ENCODE data around the gene RELL1.

RELL1 gene

DNA sequence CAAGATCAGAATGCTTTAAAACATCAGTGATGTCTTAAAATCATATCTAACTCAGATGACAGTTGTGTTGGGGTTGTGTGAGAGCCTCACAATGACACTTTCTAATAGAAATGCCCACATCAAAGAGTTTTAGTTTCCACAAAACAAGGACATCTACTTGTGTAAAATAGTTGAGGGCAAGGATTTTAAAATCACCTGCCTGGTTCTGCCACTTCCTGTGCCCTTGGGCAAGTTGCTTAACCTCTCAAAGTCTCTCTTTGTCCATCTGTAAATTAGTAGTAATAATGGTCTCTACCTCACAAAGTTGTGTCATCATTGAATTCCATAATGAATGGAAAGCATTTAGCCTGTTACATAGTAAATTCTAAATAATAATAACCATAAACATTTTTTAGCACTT is 41.9 kb upstream of the RELL1 start:
- no peak for DNase-seq (ENCODE audit: extremely low spot score)
- TF ChIP-seq, protein P1, sequence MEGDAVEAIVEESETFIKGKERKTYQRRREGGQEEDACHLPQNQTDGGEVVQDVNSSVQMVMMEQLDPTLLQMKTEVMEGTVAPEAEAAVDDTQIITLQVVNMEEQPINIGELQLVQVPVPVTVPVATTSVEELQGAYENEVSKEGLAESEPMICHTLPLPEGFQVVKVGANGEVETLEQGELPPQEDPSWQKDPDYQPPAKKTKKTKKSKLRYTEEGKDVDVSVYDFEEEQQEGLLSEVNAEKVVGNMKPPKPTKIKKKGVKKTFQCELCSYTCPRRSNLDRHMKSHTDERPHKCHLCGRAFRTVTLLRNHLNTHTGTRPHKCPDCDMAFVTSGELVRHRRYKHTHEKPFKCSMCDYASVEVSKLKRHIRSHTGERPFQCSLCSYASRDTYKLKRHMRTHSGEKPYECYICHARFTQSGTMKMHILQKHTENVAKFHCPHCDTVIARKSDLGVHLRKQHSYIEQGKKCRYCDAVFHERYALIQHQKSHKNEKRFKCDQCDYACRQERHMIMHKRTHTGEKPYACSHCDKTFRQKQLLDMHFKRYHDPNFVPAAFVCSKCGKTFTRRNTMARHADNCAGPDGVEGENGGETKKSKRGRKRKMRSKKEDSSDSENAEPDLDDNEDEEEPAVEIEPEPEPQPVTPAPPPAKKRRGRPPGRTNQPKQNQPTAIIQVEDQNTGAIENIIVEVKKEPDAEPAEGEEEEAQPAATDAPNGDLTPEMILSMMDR (IDR thresholded peaks at IDR 0.05; ENCODE audit: control extremely low read depth, extremely low read depth, low read depth, missing control alignments), result no peak
- CTCF ChIA-PET, result no interaction called here
- POLR2A ChIA-PET, result no interaction called here

DNA sequence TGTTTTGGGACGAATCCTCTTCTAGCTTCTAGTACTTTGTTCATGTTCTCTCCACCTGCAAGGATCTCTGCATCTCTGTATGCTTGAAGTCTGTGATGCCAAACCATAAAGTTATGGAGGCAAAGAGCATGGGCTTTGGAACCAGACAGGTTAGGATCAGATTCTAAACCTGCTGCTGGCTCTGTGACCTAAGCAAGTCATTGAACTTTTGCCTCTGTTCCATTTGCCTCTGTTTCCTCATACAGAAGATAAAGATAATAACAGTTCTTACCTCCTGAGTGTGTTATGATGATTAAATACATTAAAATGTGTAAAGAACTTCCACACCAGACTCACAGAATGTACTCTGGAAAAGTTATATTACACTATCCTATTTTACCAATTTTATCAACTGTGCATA is 41.5 kb upstream of the RELL1 start:
- POLR2A ChIA-PET, result no interaction called here
- DNase-seq (ENCODE audit: extremely low spot score), result no peak
- TF ChIP-seq, protein P1 (IDR thresholded peaks at IDR 0.05; ENCODE audit: control extremely low read depth, extremely low read depth, low read depth, missing control alignments), result no peak
- CTCF ChIA-PET, result no interaction called here

DNA sequence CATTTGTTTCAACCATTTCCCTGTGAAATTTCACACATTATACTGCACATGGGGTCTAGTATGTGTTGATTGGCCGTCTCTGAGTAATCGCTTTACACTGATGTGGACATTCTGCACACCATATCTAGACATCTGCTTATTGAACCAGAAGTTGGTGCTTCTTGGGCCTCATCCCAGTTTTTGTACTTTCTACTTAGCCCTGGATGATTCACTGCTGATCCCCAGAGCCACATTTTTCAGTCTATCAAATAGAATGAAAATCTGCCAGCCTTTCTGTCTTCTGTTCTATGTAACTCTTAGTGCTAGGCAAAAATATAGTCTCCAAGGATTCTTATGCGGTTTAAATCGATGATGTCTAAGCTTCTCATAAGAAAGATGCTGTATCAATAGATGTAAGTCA is 40.5 kb upstream of the RELL1 start:
- CTCF ChIA-PET, result no interaction called here

DNA sequence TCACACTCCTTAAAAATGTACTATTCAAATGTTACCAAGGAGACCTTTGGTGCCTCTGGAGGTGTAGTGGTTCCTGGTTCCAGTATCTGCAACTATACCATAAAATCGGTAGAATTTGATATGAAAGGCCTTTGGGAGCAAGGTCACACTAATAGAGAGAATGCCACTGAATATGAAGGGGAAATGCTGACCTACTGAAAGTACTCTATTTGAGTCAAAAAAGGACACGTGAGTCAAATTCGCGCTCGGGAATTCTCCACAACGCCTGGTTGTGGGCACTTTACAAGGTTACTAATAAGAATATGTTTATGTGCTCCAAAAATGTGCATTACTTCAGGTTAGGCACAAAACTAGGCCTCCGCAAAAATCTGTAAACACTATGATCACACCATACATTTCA is 39.5 kb upstream of the RELL1 start:
- ChIA-PET POLR2A (no interaction called here), CTCF (no interaction called here)
- TF ChIP-seq, protein P1 (IDR thresholded peaks at IDR 0.05; ENCODE audit: control extremely low read depth, extremely low read depth, low read depth, missing control alignments), result no peak
- DNase-seq (ENCODE audit: extremely low spot score), result no peak

More for the DNA sequence above, 40.5 kb upstream of the RELL1 start:
- POLR2A ChIA-PET, result no interaction called here
- no peak for DNase-seq (ENCODE audit: extremely low spot score)
- TF ChIP-seq, protein P1 (IDR thresholded peaks at IDR 0.05; ENCODE audit: control extremely low read depth, extremely low read depth, low read depth, missing control alignments), result no peak

GRCh38 chr4:37723067-37723466 is 36.9 kb upstream of the RELL1 start:
- ChIA-PET CTCF (interaction anchor here (1.6 kb wide), 1 partner anchor 10 kb away, joined by 3 read pairs; no protein-coding TSS in a partner anchor), POLR2A (no interaction called here)
- TF ChIP-seq, protein P1 (IDR thresholded peaks at IDR 0.05; ENCODE audit: control extremely low read depth, extremely low read depth, low read depth, missing control alignments), result no peak
- no peak for DNase-seq (ENCODE audit: extremely low spot score)

DNA sequence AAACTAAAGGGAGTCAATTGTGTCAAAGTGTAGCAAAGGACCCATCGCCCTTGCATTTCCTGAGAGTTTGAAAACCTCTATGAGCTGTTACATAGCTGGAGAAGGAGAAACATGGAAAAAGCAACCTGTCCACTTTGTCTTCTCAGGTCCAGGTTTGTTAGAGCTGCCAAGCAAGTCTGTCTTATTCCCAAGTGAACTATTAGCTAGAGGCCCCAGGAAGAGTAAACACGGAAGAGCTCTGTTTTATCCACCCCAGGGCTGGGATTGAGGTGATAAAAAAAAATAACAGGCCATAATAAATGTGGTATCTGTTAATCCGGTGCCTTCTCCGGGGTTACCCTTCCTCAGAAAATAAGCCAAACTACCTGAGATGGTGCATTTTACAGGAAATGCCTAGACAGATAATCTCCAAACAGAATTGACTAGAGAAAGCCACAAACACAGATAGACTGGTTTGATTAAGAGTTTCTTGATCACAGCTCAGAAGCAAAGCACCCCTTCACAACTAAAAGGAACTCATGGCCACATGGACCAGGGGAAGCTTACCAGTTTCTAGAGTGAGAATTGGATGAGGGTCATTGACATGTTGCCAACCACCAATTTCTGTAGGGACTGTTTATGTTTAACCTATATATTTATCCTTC is 35.9 kb upstream of the RELL1 start:
- ChIA-PET CTCF (interaction anchor here (0.6 to 1.6 kb wide), 5 partner anchors 9 to 28 kb away, joined by 3 to 4 read pairs (median 3); no protein-coding TSS in a partner anchor), POLR2A (no interaction called here)

More for the DNA sequence above, 35.9 kb upstream of the RELL1 start:
- DNase-seq (ENCODE audit: extremely low spot score), result no peak
- TF ChIP-seq, protein P1 (IDR thresholded peaks at IDR 0.05; ENCODE audit: control extremely low read depth, extremely low read depth, low read depth, missing control alignments), result no peak
